ENCODE measurements around the gene VPREB1. TPM values are rescaled to one million over a fixed set of nuclear protein-coding genes. Genes with fewer than 3 reads are reported as not detected.

The VPREB1 gene
- polyA plus RNA-seq, 2 of the 4 experiments (the other 2 are of a cell fraction): not detected

DNA sequence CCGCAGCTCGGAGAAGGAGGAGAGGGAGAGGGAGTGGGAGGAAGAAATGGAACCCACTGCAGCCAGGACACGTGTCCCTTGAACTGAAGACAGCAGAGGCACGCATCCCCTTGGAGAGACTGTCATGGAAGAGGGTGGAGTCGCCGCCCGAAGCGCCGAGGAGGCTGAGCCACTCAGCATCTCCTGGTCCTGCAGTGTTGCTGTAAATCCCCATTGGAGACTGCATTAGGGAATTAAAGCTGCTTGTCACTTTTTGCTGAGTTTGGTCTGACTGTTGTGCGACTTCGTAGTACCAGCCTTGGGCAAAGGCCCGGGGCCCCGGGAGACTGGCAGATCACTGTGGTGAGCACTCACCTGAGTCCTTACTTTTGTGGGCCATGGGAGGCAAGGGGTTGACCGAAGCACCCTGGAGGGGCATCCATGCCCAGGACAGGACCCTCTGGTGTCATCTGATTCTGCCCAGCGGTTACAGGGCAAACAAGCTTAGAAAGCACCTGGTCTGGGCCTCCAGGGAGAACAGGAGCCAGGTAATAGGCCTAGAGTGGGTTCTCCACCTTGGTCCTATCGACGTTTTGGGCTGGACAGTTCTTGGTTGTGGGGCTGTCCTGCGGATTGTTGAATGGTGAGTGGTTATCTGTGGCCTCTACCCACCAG lies 797 bp downstream of the VPREB1 start (continued):
- TF ChIP-seq FOXS1 (CRISPR knock-in tag; IDR thresholded peaks at IDR 0.05) (no peak), CHD4 (IDR thresholded peaks at IDR 0.05; ENCODE audit: borderline replicate concordance) (no peak)
- TF ChIP-seq, protein P1, sequence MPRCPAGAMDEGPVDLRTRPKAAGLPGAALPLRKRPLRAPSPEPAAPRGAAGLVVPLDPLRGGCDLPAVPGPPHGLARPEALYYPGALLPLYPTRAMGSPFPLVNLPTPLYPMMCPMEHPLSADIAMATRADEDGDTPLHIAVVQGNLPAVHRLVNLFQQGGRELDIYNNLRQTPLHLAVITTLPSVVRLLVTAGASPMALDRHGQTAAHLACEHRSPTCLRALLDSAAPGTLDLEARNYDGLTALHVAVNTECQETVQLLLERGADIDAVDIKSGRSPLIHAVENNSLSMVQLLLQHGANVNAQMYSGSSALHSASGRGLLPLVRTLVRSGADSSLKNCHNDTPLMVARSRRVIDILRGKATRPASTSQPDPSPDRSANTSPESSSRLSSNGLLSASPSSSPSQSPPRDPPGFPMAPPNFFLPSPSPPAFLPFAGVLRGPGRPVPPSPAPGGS (IDR thresholded peaks at IDR 0.05): no peak

DNA sequence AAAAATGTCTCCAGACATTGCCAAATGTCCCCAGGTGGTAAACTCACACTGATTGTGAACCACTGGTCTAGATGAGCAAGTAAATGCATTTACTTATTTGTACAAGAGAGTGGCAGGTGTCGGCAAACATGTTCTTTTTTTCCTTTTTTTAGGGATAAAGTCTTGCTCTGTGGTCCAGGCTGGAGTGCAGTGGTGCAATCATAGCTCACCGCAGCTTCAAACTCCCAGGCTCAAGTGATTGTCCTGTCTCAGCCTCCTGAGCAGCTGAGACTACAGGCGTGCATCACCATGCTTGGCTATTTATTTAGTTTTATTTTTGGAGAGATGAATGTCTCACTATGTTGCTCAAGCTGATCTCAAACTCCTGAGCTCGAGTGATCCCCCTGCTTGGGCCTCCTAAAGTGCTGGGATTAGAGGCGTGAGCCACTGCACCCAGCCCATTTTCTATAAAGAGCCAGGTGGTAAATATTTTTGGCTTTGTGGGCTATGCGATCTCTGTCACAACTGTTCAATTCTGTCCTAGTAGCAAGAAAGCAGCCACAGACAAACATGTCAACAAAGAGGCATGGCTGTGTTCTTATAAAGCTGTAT lies 1.4 kb downstream of the VPREB1 start:
- H3K27ac ChIP-seq: no peak overlapping the region
- ATAC-seq (no peak), DNase-seq (ENCODE audit: low read depth in 1 of 2, low spot score in 1 of 2) (no peak), FAIRE-seq (no peak)
- H3K4me2 ChIP-seq: no peak overlapping the region
- ChIA-PET POLR2A (no interaction called here), CTCF (interaction anchor here (0.9 kb wide), 1 partner anchor 38 kb away, joined by 3 read pairs; no protein-coding TSS in a partner anchor)
- no peak for TF ChIP-seq FOSL2 (IDR thresholded peaks at IDR 0.05)
- TF ChIP-seq FOSL2 (CRISPR knock-in tag; IDR thresholded peaks at IDR 0.05): no peak
- TF ChIP-seq FOSB (CRISPR knock-in tag; IDR thresholded peaks at IDR 0.05): no peak
- no peak for TF ChIP-seq CBX8 (IDR thresholded peaks at IDR 0.05)
- TF ChIP-seq NR3C1 (IDR thresholded peaks at IDR 0.05): no peak
- TF ChIP-seq SMC3 (IDR thresholded peaks at IDR 0.05): no peak
- TF ChIP-seq RARB (CRISPR knock-in tag; IDR thresholded peaks at IDR 0.05): no peak
- TF ChIP-seq ZSCAN20 (CRISPR knock-in tag; IDR thresholded peaks at IDR 0.05): no peak
- TF ChIP-seq, protein P2, sequence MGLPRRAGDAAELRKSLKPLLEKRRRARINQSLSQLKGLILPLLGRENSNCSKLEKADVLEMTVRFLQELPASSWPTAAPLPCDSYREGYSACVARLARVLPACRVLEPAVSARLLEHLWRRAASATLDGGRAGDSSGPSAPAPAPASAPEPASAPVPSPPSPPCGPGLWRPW (IDR thresholded peaks at IDR 0.05): no peak
- TF ChIP-seq EHMT2 (IDR thresholded peaks at IDR 0.05; ENCODE audit: low read depth): no peak
- no peak for TF ChIP-seq HEYL (CRISPR knock-in tag; IDR thresholded peaks at IDR 0.05)
- no peak for TF ChIP-seq EHF (CRISPR knock-in tag; IDR thresholded peaks at IDR 0.05)
- no peak for TF ChIP-seq ESRRA (IDR thresholded peaks at IDR 0.05; ENCODE audit: borderline replicate concordance, low read length)
- TF ChIP-seq, protein P1 (IDR thresholded peaks at IDR 0.05): no peak
- TF ChIP-seq NFE2L2 (conservative IDR thresholded peaks at IDR 0.05; ENCODE audit: low read length): no peak
- no peaks in the 10 kb centered on the region for H3K4me1 ChIP-seq
- H3K4me3 ChIP-seq: no peak overlapping the region
- 67% methylated on average over 6 of the region's 6 CpGs for WGBS (ENCODE audit: missing lambda C conversion rate)
- H3K9me3 ChIP-seq: no peaks in the 10 kb centered on the region

DNA sequence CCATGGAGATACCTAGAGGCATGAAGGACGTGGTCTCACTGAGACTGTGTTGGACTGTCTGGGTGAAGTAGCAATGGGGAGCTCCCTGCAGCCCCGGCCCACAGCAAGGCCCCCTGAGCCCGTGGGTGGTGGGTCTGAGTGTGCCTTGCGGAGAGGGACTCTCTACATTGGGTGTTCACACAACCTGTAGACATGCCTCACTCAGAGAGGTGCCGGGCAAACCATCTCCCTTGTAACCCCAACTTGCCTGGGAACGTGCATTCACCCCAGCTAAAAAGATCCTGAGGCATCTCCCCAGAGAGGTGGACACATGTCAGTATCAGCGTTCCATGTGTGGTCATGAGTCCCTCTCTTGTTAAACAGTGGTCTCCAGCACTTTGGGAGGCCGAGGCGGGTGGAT lies 2.1 kb downstream of the VPREB1 start:
- DNase-seq (ENCODE audit: low read depth in 1 of 2, low spot score in 1 of 2): no peak
- CTCF ChIA-PET: no interaction called here
- no peak overlapping the region for H3K4me2 ChIP-seq
- TF ChIP-seq HOXA7 (CRISPR knock-in tag; IDR thresholded peaks at IDR 0.05) (no peak), PHF8 (IDR thresholded peaks at IDR 0.05; ENCODE audit: borderline replicate concordance, low read depth) (no peak), CHD4 (IDR thresholded peaks at IDR 0.05; ENCODE audit: borderline replicate concordance) (no peak), ZFP36 (IDR thresholded peaks at IDR 0.05; ENCODE audit: borderline replicate concordance, partially characterized antibody) (no peak), BHLHE40 (IDR thresholded peaks at IDR 0.05; ENCODE audit: low read depth, low read length) (no peak), TP53 (CRISPR knock-in tag; IDR thresholded peaks at IDR 0.05) (no peak), TFCP2L1 (CRISPR knock-in tag; IDR thresholded peaks at IDR 0.05) (no peak), EP300 (IDR thresholded peaks at IDR 0.05) (no peak), HOXB13 (CRISPR knock-in tag; IDR thresholded peaks at IDR 0.05; ENCODE audit: low read depth) (no peak), HOXB5 (CRISPR knock-in tag; IDR thresholded peaks at IDR 0.05) (no peak), ESRRA (IDR thresholded peaks at IDR 0.05; ENCODE audit: borderline replicate concordance, low read length) (no peak), ZNF302 (CRISPR knock-in tag; IDR thresholded peaks at IDR 0.05) (no peak), SMC3 (IDR thresholded peaks at IDR 0.05) (no peak)
- TF ChIP-seq, protein P3, sequence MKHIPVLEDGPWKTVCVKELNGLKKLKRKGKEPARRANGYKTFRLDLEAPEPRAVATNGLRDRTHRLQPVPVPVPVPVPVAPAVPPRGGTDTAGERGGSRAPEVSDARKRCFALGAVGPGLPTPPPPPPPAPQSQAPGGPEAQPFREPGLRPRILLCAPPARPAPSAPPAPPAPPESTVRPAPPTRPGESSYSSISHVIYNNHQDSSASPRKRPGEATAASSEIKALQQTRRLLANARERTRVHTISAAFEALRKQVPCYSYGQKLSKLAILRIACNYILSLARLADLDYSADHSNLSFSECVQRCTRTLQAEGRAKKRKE (CRISPR knock-in tag; IDR thresholded peaks at IDR 0.05; ENCODE audit: low read depth): no peak
- TF ChIP-seq, protein P2 (IDR thresholded peaks at IDR 0.05): no peak
- TF ChIP-seq, protein P4, sequence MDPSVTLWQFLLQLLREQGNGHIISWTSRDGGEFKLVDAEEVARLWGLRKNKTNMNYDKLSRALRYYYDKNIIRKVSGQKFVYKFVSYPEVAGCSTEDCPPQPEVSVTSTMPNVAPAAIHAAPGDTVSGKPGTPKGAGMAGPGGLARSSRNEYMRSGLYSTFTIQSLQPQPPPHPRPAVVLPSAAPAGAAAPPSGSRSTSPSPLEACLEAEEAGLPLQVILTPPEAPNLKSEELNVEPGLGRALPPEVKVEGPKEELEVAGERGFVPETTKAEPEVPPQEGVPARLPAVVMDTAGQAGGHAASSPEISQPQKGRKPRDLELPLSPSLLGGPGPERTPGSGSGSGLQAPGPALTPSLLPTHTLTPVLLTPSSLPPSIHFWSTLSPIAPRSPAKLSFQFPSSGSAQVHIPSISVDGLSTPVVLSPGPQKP (IDR thresholded peaks at IDR 0.05; ENCODE audit: low read depth, low read length): no peak
- ATAC-seq: no peak
- H3K4me1 ChIP-seq: no peaks in the 10 kb centered on the region
- no peaks in the 10 kb centered on the region for H3K9me3 ChIP-seq
- 47% methylated on average over 5 of the region's 9 CpGs for WGBS (ENCODE audit: missing lambda C conversion rate)
- POLR2A ChIA-PET: no interaction called here
- H3K4me3 ChIP-seq: no peak overlapping the region
- H3K27ac ChIP-seq: no peak overlapping the region
- FAIRE-seq: no peak

All from A549 (cell line).